ENCODE data around the gene CPNE6. TPM values are rescaled to one million over a fixed set of nuclear protein-coding genes. Genes with fewer than 3 reads are reported as not detected.
"Not testable (repeated sequence)": the region's sequence is repeated elsewhere in the genome, so short reads cannot be mapped to it uniquely, and the experiment has no call there.

Gene CPNE6
- total RNA-seq, 4 donors from 2014 or later = not detected

GRCh38 chr14:24037658-24038037 lies 33.7 kb upstream of the CPNE6 start:
- Histone ChIP-seq H3K4me1 (peaks cover 45% of the 10 kb centered on the region), H3K36me3 (no peaks in the 10 kb centered on the region), H3K27ac (no peak overlapping the region), H3K4me3 (no peak overlapping the region), H3K27me3 (no peaks in the 10 kb centered on the region), H3K9me3 (peaks cover 3% of the 10 kb centered on the region)
- whole genome bisulfite sequencing = 51% methylated on average over 10 of the region's 14 CpGs
- no peak for DNase-seq (ENCODE audit: low spot score in 2 of 2)
- TF ChIP-seq EP300 (IDR thresholded peaks at IDR 0.05) (no peak), POLR2AphosphoS5 (IDR thresholded peaks at IDR 0.05) (no peak), POLR2A (IDR thresholded peaks at IDR 0.05) (no peak), CTCF (IDR thresholded peaks at IDR 0.05) (no peak)

GRCh38 chr14:24038686-24039085 lies 32.7 kb upstream of the CPNE6 start:
- H3K36me3 ChIP-seq = no peaks in the 10 kb centered on the region
- no peak overlapping the region for H3K4me3 ChIP-seq
- 77% methylated on average over 2 of the region's 2 CpGs for WGBS
- H3K27me3 ChIP-seq = no peaks in the 10 kb centered on the region
- H3K9me3 ChIP-seq = no peaks in the 10 kb centered on the region
- H3K27ac ChIP-seq = no peak overlapping the region
- DNase-seq (ENCODE audit: low spot score in 2 of 2) = no peak
- TF ChIP-seq POLR2AphosphoS5 (IDR thresholded peaks at IDR 0.05) = no peak
- no peak for TF ChIP-seq POLR2A (IDR thresholded peaks at IDR 0.05)
- no peak for TF ChIP-seq EP300 (IDR thresholded peaks at IDR 0.05)
- no peak for TF ChIP-seq CTCF (IDR thresholded peaks at IDR 0.05)
- H3K4me1 ChIP-seq = peaks cover 43% of the 10 kb centered on the region

- no peaks in the 10 kb centered on the region for H3K9me3 ChIP-seq
- H3K27me3 ChIP-seq = no peaks in the 10 kb centered on the region
- H3K36me3 ChIP-seq = no peaks in the 10 kb centered on the region
- H3K27ac ChIP-seq = no peak overlapping the region
- no peak for TF ChIP-seq CTCF (IDR thresholded peaks at IDR 0.05)
- TF ChIP-seq POLR2A (IDR thresholded peaks at IDR 0.05) = no peak
- TF ChIP-seq EP300 (IDR thresholded peaks at IDR 0.05) = no peak
- TF ChIP-seq POLR2AphosphoS5 (IDR thresholded peaks at IDR 0.05) = no peak
- DNase-seq (ENCODE audit: low spot score in 2 of 2) = no peak
- H3K4me3 ChIP-seq = no peak overlapping the region
- WGBS = 49% methylated on average over 2 of the region's 2 CpGs
- peaks cover 28% of the 10 kb centered on the region for H3K4me1 ChIP-seq
Measured at GRCh38 chr14:24040692-24041091, 30.7 kb upstream of the CPNE6 start.

- Histone ChIP-seq H3K36me3 (no peaks in the 10 kb centered on the region), H3K9me3 (no peaks in the 10 kb centered on the region), H3K27ac (no peak overlapping the region), H3K4me3 (no peak overlapping the region), H3K4me1 (peaks cover 10% of the 10 kb centered on the region), H3K27me3 (no peaks in the 10 kb centered on the region)
- 19% methylated on average over 5 of the region's 5 CpGs for WGBS
- no peak for DNase-seq (ENCODE audit: low spot score in 2 of 2)
- TF ChIP-seq POLR2A (IDR thresholded peaks at IDR 0.05) (no peak), EP300 (IDR thresholded peaks at IDR 0.05) (no peak), POLR2AphosphoS5 (IDR thresholded peaks at IDR 0.05) (no peak), CTCF (IDR thresholded peaks at IDR 0.05) (no peak)
Measured at GRCh38 chr14:24042746-24043145, 28.6 kb upstream of the CPNE6 start.

GRCh38 chr14:24049002-24049401 lies 22.4 kb upstream of the CPNE6 start:
- H3K27ac ChIP-seq; H3K9me3 ChIP-seq; H3K4me3 ChIP-seq; DNase-seq (ENCODE audit: low spot score in 2 of 2); H3K36me3 ChIP-seq; H3K27me3 ChIP-seq: not testable (repeated sequence)
- H3K4me1 ChIP-seq = peaks cover 17% of the 10 kb centered on the region
- 84% methylated on average over 2 of the region's 2 CpGs for WGBS

- H3K27me3 ChIP-seq; H3K4me3 ChIP-seq; DNase-seq (ENCODE audit: low spot score in 2 of 2); H3K36me3 ChIP-seq; H3K9me3 ChIP-seq: not testable (repeated sequence)
- H3K27ac ChIP-seq = peak overlapping the region; percentile 74
- WGBS = 43% methylated on average over 8 of the region's 8 CpGs
- H3K4me1 ChIP-seq = peaks cover 17% of the 10 kb centered on the region
Measured at GRCh38 chr14:24050753-24051152, 20.6 kb upstream of the CPNE6 start.

Measured in suprapubic skin (tissue), 4 donors.